Duodenal mucosa (tissue), 2 donors: ENCODE measurements around the gene TMEM107.
A peak's percentile ranks its signal among the peaks of the same experiment; 100 is the strongest.
"Not testable (repeated sequence)": the region's sequence is repeated elsewhere in the genome, so short reads cannot be mapped to it uniquely, and the experiment has no call there.

Experiments
- H3K27ac ChIP-seq: one replicate; pipeline ENCODE4 v1.7.0; 2013; ENCODE audit warnings: low read depth, low read length
- H3K27me3 ChIP-seq, 2 donors: one replicate each; pipeline ENCODE4 v1.7.0; 2013; ENCODE audit warnings: low read length in 2 of 2, control low read depth in 1 of 2; ENCODE audit not compliant: insufficient read depth in 2 of 2, control insufficient read depth in 1 of 2
- H3K36me3 ChIP-seq, 2 donors: one replicate each; pipeline ENCODE4 v1.7.0; 2013; ENCODE audit warnings: low read length in 2 of 2, control low read depth in 1 of 2; ENCODE audit not compliant: insufficient read depth in 2 of 2, control insufficient read depth in 1 of 2
- H3K4me1 ChIP-seq, 2 donors: one replicate each; pipeline ENCODE4 v1.7.0; 2013; ENCODE audit warnings: low read length in 2 of 2, control low read depth in 1 of 2; ENCODE audit not compliant: insufficient read depth in 2 of 2, control insufficient read depth in 1 of 2
- H3K4me3 ChIP-seq, 2 donors: one replicate each; pipeline ENCODE4 v1.7.0; 2013; ENCODE audit warnings: low read length in 2 of 2, low read depth in 1 of 2
- H3K9ac ChIP-seq, 2 donors: one replicate each; pipeline ENCODE4 v1.7.0; 2013; ENCODE audit warnings: low read length in 2 of 2, low read depth in 1 of 2
- H3K9me3 ChIP-seq, 2 donors: one replicate each; pipeline ENCODE4 v1.7.0; 2013; ENCODE audit warnings: low read length in 2 of 2, control low read depth in 1 of 2; ENCODE audit not compliant: control insufficient read depth in 1 of 2

Gene TMEM107

GRCh38 chr17:8176197-8176940, at the start of gene TMEM107:
TMEM107 (minus strand) TSS chr17:8176380; CDS start chr17:8176286, 94 bp downstream.
- H3K9ac ChIP-seq: peak within 1 kb of the TSS; percentile 64 to 76
- no peaks in the 10 kb centered on the region for H3K36me3 ChIP-seq
- peak within 1 kb of the TSS; percentile 70 for H3K27ac ChIP-seq
- H3K4me3 ChIP-seq: peak within 1 kb of the TSS; percentile 72 to 88
- H3K9me3 ChIP-seq: no peaks in the 10 kb centered on the region
- H3K4me1 ChIP-seq: peaks cover 26 to 28% of the 10 kb centered on the region in 2 donors
- H3K27me3 ChIP-seq: no peaks in the 10 kb centered on the region

- Histone ChIP-seq H3K4me1 (peaks cover 7 to 27% of the 10 kb centered on the region in 2 donors), H3K4me3 (no peak overlapping the region), H3K9me3 (no peaks in the 10 kb centered on the region), H3K36me3 (peaks cover 26 to 32% of the 10 kb centered on the region in 2 donors), H3K27me3 (no peaks in the 10 kb centered on the region), H3K27ac (no peak overlapping the region), H3K9ac (no peak overlapping the region)
Measured at GRCh38 chr17:8224891-8225812, 49.0 kb upstream of the TMEM107 start.

DNA sequence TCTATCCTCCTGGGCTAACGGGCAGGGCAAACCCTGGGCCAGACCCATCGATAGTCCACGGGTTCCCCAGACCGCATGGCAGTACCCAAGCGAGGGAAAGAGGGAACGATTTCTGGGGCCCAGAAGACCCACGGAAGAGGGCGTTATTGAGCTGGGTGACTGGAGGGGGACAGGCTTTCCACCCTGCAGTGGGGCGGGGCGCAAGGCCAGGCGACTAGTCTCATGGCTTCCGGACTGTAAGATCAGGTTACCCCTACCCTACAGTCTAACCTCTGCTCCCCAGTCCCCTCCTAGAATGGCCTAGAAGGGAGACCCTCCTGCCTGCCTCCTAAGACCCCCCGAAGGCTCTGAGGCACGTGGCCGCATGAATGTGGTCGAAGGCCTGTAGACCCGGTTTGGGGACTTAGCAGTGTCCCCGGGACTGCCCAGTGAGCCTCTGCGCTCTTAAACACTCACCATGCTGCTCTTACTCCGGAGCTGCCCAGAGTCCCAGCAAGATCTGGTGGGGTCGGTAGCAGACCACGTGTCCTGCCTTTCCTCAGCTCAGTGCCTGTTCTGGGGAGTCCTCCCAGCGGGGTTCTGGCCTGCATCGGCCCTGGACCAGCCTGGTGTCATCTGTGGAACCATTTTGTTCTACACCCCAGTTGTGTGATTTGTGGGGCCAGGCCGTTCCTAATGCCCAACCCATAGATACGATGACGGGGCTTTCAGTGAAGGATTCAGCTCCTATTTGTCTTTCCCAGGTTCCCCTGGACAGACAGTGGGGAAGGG, 47.4 kb upstream of the TMEM107 start:
- Histone ChIP-seq H3K36me3 (peaks cover 13 to 16% of the 10 kb centered on the region in 2 donors), H3K4me1 (peaks cover 9 to 27% of the 10 kb centered on the region in 2 donors), H3K9me3 (no peaks in the 10 kb centered on the region), H3K27me3 (no peaks in the 10 kb centered on the region), H3K9ac (peak overlapping the region; percentile 83 to 89), H3K4me3 (peak overlapping the region; percentile 85 to 90), H3K27ac (peak overlapping the region; percentile 97)

DNA sequence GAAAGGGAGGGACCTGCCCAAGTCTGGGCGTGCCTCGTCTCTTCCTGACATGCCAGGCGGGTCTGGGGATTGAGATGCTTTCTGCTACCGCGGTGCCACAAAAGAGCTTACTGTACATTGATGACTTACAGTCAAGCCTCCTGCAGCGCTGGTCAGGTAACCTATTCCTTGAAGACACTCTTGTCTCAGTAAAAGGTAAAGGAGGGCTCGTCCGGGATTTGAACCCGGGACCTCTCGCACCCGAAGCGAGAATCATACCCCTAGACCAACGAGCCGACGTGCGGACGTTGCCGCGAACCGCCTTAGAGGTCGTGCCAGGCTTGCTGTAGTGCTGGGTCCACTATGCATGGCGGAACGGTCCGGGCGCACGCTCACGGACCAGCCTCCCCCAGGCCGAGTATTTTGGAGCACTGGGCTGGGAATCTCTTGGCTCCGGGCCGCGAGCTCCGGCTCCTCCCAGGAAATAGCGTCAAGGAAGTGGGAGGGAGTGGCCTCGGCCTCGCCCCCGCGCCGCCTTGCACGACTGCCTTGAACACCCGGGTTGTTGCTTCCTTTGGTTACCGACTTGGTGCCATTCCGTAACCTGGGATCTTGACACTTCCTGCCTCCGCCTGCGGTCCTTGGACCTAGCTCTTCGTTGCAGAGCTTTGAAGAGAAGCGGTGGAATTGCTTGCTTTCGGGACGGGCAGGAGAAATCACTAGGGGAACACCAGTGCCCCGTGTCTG, 46.6 kb upstream of the TMEM107 start:
- H3K9me3 ChIP-seq: no peaks in the 10 kb centered on the region
- H3K27ac ChIP-seq: peak overlapping the region; percentile 97
- H3K9ac ChIP-seq: peak overlapping the region; percentile 83 to 89
- peak overlapping the region; percentile 85 to 90 for H3K4me3 ChIP-seq
- peaks cover 13 to 31% of the 10 kb centered on the region in 2 donors for H3K4me1 ChIP-seq
- H3K36me3 ChIP-seq: peaks cover 5 to 8% of the 10 kb centered on the region in 2 donors
- no peaks in the 10 kb centered on the region for H3K27me3 ChIP-seq

DNA sequence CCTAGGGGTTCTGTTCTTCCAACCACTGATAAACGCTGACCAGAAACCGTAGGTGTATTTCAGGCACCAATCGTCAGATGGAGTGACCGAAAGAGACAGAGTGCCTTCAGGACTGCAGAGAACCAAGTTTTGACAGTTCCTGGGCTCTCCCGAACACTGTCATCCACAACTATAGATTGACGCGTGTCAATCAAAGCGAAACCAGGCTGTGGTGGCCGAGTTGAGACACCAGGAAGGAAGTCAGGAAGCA, 46.1 kb upstream of the TMEM107 start:
- Histone ChIP-seq H3K9ac (peak overlapping the region; percentile 83 to 89), H3K9me3 (no peaks in the 10 kb centered on the region), H3K27me3 (no peaks in the 10 kb centered on the region), H3K4me1 (peaks cover 13 to 30% of the 10 kb centered on the region in 2 donors), H3K27ac (peak overlapping the region; percentile 97), H3K4me3 (peak overlapping the region; percentile 85 to 90), H3K36me3 (peaks cover under 1 to 3% of the 10 kb centered on the region in 2 donors)

GRCh38 chr17:8221663-8222379, 45.6 kb upstream of the TMEM107 start:
- H3K27me3 ChIP-seq: no peaks in the 10 kb centered on the region
- H3K27ac ChIP-seq: peak overlapping the region; percentile 97
- no peaks in the 10 kb centered on the region for H3K9me3 ChIP-seq
- peak overlapping the region; percentile 83 to 89 for H3K9ac ChIP-seq
- H3K36me3 ChIP-seq: no peaks in the 10 kb centered on the region
- peak overlapping the region; percentile 85 to 90 for H3K4me3 ChIP-seq
- peaks cover 13 to 26% of the 10 kb centered on the region in 2 donors for H3K4me1 ChIP-seq

DNA sequence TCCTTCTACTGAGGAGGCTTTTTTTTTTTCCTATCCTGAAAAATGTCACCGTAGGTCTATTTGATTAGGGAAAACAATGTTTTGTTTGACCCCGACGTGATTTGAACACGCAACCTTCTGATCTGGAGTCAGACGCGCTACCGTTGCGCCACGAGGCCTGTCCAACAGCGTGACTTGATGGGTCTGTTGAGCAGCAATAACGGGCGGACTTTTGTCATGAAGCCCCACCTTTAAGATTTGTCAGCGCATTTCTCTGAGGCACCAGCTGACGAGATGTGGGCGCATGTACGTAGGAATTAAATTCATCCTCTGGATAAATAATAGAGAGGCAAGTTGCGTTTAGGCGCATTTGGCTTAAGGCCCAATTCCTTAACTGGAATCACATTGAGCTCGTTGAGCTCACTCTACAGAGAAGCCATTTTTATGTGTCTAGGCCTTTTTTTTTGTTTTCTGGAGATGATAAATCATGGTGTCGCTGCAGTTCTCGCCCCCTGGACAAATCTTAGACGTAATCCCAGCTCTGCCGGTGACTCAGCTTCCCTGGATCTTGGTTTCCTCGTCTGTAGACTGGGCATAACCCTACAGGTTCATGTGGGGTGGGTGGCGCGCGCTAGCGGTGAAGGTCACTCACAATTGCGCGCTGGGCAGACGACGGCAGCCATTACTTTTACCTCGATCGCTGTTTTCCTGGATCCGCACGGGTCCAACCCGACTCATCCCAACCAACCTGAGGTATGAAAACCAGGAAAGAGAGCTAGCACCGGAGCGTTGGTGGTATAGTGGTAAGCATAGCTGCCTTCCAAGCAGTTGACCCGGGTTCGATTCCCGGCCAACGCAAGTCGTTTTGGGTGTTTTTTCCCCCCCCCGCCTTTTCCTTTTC, 44.8 kb upstream of the TMEM107 start:
- H3K9me3 ChIP-seq: no peaks in the 10 kb centered on the region
- peak overlapping the region; percentile 97 for H3K27ac ChIP-seq
- H3K36me3 ChIP-seq: no peaks in the 10 kb centered on the region
- H3K27me3 ChIP-seq: no peaks in the 10 kb centered on the region
- peak overlapping the region; percentile 83 to 89 for H3K9ac ChIP-seq
- peak overlapping the region; percentile 85 to 90 for H3K4me3 ChIP-seq
- peaks cover 13 to 20% of the 10 kb centered on the region in 2 donors for H3K4me1 ChIP-seq

GRCh38 chr17:8214000-8214399, 37.8 kb upstream of the TMEM107 start:
- not testable (repeated sequence) for H3K4me3 ChIP-seq, H3K9me3 ChIP-seq, H3K27ac ChIP-seq, H3K36me3 ChIP-seq, H3K9ac ChIP-seq, H3K27me3 ChIP-seq
- peaks cover 11% of the 10 kb centered on the region in 2 donors for H3K4me1 ChIP-seq
